Measurements from ENCODE around the gene CEP63. TPM values are rescaled to one million over a fixed set of nuclear protein-coding genes. Genes with fewer than 3 reads are reported as not detected.

CEP63 gene
- total and polyA plus RNA-seq, 2 of the 8 experiments (the other 6 are each of a cell fraction or from before 2014, with no cell fraction given) = 5.3 to 18.2 TPM

GRCh38 chr3:134464064-134464688, 21.7 kb upstream of the CEP63 start:
- H3K27ac ChIP-seq (ENCODE audit: low read depth, low read length) = peak overlapping the region; percentile 71
- POLR2A ChIA-PET (ENCODE audit: partially characterized antibody) = interaction anchor here (0.6 to 3.6 kb wide), 14 partner anchors 9 to 101 kb away, joined by 3 to 23 read pairs (median 4); partner anchors contain the start of genes AMOTL2, ANAPC13 and CEP63
- TF ChIP-seq SP2 (IDR thresholded peaks at IDR 0.05; ENCODE audit: low read length) = no peak
- TF ChIP-seq POU5F1 (IDR thresholded peaks at IDR 0.05; ENCODE audit: low read depth, low read length) = no peak
- peak in 1 of 2 experiments; percentile 43; a peak in 1 of 4 replicates for TF ChIP-seq HDAC2 (IDR thresholded peaks at IDR 0.05; ENCODE audit: borderline replicate concordance in 1 of 2, low read depth in 2 of 2, low read length in 2 of 2)
- TF ChIP-seq CHD1 (IDR thresholded peaks at IDR 0.05; ENCODE audit: low read depth, low read length) = no peak
- TF ChIP-seq FOSL1 (IDR thresholded peaks at IDR 0.05; ENCODE audit: insufficient read depth, low read depth, low read length) = no peak
- TF ChIP-seq SAP30 (IDR thresholded peaks at IDR 0.05; ENCODE audit: insufficient read depth, insufficient replicate concordance, low read length) = no peak
- TF ChIP-seq PHF8 (conservative IDR thresholded peaks at IDR 0.05; ENCODE audit: low read depth, low read length) = no peak

More at GRCh38 chr3:134464064-134464688, 21.7 kb upstream of the CEP63 start:
- Histone ChIP-seq H4K5ac (ENCODE audit: insufficient read length, low read depth, low read length) (no peak overlapping the region), H4K8ac (ENCODE audit: extremely low read depth, insufficient read depth, low read length) (peak overlapping the region; percentile 86; the same call in 1 of the 2 replicates), H3K9me3 (ENCODE audit: insufficient read depth in 2 of 2, low read depth in 1 of 2, low read length in 1 of 2) (no peaks in the 10 kb centered on the region), H4K20me1 (replicated peaks in 1 of 2; ENCODE audit: control insufficient read depth in 1 of 2, insufficient read depth in 2 of 2, low read length in 2 of 2) (no peaks in the 10 kb centered on the region), H3K4me3 (ENCODE audit: extremely low read depth in 1 of 4, insufficient read depth in 2 of 4, low read depth in 3 of 4, low read length in 4 of 4) (peak overlapping the region in 1 of 4 experiments; percentile 39; a peak in 5 of 8 replicates), H3K23ac (ENCODE audit: insufficient read length) (no peak overlapping the region), H2BK15ac (ENCODE audit: low read length) (no peak overlapping the region), H2AFZ (ENCODE audit: low read length) (no peak overlapping the region), H3K14ac (ENCODE audit: insufficient read length) (no peak overlapping the region), H2BK12ac (ENCODE audit: low read depth, low read length) (peak overlapping the region; percentile 93; the same call in 1 of the 2 replicates), H3K4me2 (ENCODE audit: insufficient read depth in 1 of 2, low read depth in 2 of 2, low read length in 2 of 2) (peak overlapping the region; percentile 63 to 64), H3K56ac (replicated peaks; ENCODE audit: insufficient read length, low read depth, low read length) (no peak overlapping the region), H3K79me1 (ENCODE audit: low read depth, low read length) (no peaks in the 10 kb centered on the region), H3K9ac (replicated peaks in 1 of 4; ENCODE audit: extremely low read depth in 1 of 4, low read depth in 3 of 4, low read length in 3 of 4) (peak overlapping the region in 3 of 4 experiments; percentile 31 to 78 (median 43); a peak in 2 of 7 replicates), H3K23me2 (ENCODE audit: low read depth, low read length) (no peaks in the 10 kb centered on the region), H3K27me3 (replicated peaks in 1 of 4; ENCODE audit: control insufficient read depth in 3 of 4, extremely low read depth in 1 of 4, insufficient read depth in 3 of 4, low read length in 3 of 4) (no peaks in the 10 kb centered on the region), H2BK120ac (replicated peaks; ENCODE audit: low read depth, low read length) (peak overlapping the region; percentile 80), H3K4ac (replicated peaks; ENCODE audit: insufficient read length, low read depth, low read length) (no peak overlapping the region), H3K79me2 (ENCODE audit: control insufficient read depth in 1 of 2, insufficient read depth in 2 of 2, low read length in 2 of 2) (no peaks in the 10 kb centered on the region; a peak in 1 of 4 replicates), H3K4me1 (replicated peaks in 1 of 4; ENCODE audit: control insufficient read depth in 3 of 4, insufficient read depth in 4 of 4, low read length in 3 of 4) (peaks cover 5 to 16% (median 8%) of the 10 kb centered on the region in 4 experiments), H2BK20ac (ENCODE audit: low read length) (no peak overlapping the region), H3K36me3 (ENCODE audit: control insufficient read depth in 2 of 4, insufficient read depth in 4 of 4, low read length in 3 of 4) (no peaks in the 10 kb centered on the region), H2BK5ac (ENCODE audit: low read depth, low read length) (peak overlapping the region; percentile 58), H3K18ac (ENCODE audit: extremely low read depth, low read length) (peak overlapping the region; percentile 51; the same call in 1 of the 2 replicates), H2AK5ac (ENCODE audit: low read depth, low read length) (peak overlapping the region; percentile 29; the same call in 1 of the 2 replicates), H4K91ac (replicated peaks; ENCODE audit: insufficient read length, low read length) (no peak overlapping the region)
- FAIRE-seq = peak; percentile 91
- CTCF ChIA-PET (ENCODE audit: partially characterized antibody) = interaction anchor here (1.0 to 2.4 kb wide), 13 partner anchors 8 to 158 kb away, joined by 3 to 9 read pairs (median 4); no protein-coding TSS in a partner anchor
- 18% methylated on average over 12 of the region's 13 CpGs; no CpG with 5 or more reads in 1 of the 2 experiments for WGBS, 2 experiments (ENCODE audit: extremely low coverage in 1 of 2, insufficient coverage in 1 of 2, insufficient read length in 1 of 2, insufficient replicate concordance in 2 of 2, low coverage in 1 of 2, low lambda C conversion rate in 2 of 2, missing lambda C conversion rate in 1 of 2)
- peak; percentile 73 to 79 for DNase-seq (ENCODE audit: low read depth in 1 of 2, low spot score in 2 of 2)

Data from H1 (cell line).